Hepatocyte (in vitro differentiated cells): ENCODE measurements around the gene ZC3H13. TPM values are rescaled to one million over a fixed set of nuclear protein-coding genes. Genes with fewer than 3 reads are reported as not detected.

ENCODE experiments used
- DNase-seq: peaks from one replicate; pipeline ENCODE4 v3.0.0-alpha.2; 2016; ENCODE audit warnings: low spot score
- H2AFZ ChIP-seq: fragments of 200-600 bp; sonication (generic); 2 replicates; pipeline ENCODE4 v1.6.0; 2016; ENCODE audit warnings: antibody characterized with exemption, mild to moderate bottlenecking
- H3K27ac ChIP-seq: fragments of 200-600 bp; sonication (generic); 2 replicates; pipeline ENCODE4 v1.5.1; 2016; ENCODE audit warnings: mild to moderate bottlenecking
- H3K27me3 ChIP-seq: fragments of 200-600 bp; sonication (generic); 2 replicates; pipeline ENCODE4 v1.6.1; 2016
- H3K36me3 ChIP-seq: fragments of 200-600 bp; sonication (generic); replicated peaks from 2 replicates; pipeline ENCODE4 v1.5.1; 2016; ENCODE audit warnings: low read depth; ENCODE audit not compliant: insufficient read depth
- H3K4me1 ChIP-seq: fragments of 200-600 bp; sonication (generic); 2 replicates; pipeline ENCODE4 v1.5.1; 2016; ENCODE audit warnings: mild to moderate bottlenecking, moderate library complexity; ENCODE audit not compliant: insufficient read depth
- H3K4me2 ChIP-seq: fragments of 200-600 bp; sonication (generic); 2 replicates; pipeline ENCODE4 v1.6.0; 2016
- H3K4me3 ChIP-seq: fragments of 200-600 bp; sonication (generic); 2 replicates; pipeline ENCODE4 v1.5.1; 2016; ENCODE audit warnings: mild to moderate bottlenecking
- H3K79me2 ChIP-seq: fragments of 200-600 bp; sonication (generic); 2 replicates; pipeline ENCODE4 v1.6.0; 2017; ENCODE audit warnings: mild to moderate bottlenecking
- H3K9me2 ChIP-seq: fragments of 200-600 bp; sonication (generic); replicated peaks from 2 replicates; pipeline ENCODE4 v1.6.0; 2017; ENCODE audit warnings: mild to moderate bottlenecking; ENCODE audit not compliant: insufficient read depth
- H3K9me3 ChIP-seq: fragments of 200-600 bp; sonication (generic); 2 replicates; pipeline ENCODE4 v1.5.1; 2016; ENCODE audit warnings: low read depth, mild to moderate bottlenecking
- H4K20me1 ChIP-seq: fragments of 200-600 bp; sonication (generic); 2 replicates; pipeline ENCODE4 v1.6.0; 2016; ENCODE audit warnings: mild to moderate bottlenecking; ENCODE audit not compliant: insufficient read depth, poor library complexity, severe bottlenecking
- EZH2 ChIP-seq: fragments of 200-600 bp; sonication (generic); IDR thresholded peaks from 2 replicates; pipeline ENCODE4 v1.6.1; 2016; ENCODE audit warnings: antibody characterized with exemption, mild to moderate bottlenecking, borderline replicate concordance
- EZH2phosphoT487 ChIP-seq: fragments of 200-600 bp; sonication (generic); IDR thresholded peaks from one replicate; pipeline ENCODE4 v1.6.1; 2018; ENCODE audit warnings: antibody characterized with exemption, mild to moderate bottlenecking, low read depth, moderate library complexity; ENCODE audit not compliant: unreplicated experiment, severe bottlenecking
- WGBS: methylation state at CpG from one replicate; pipeline ENCODE4 v1.1.6; 2016; ENCODE audit warnings: low lambda C conversion rate; ENCODE audit errors: missing lambda C conversion rate; 5-methylcytosine and 5-hydroxymethylcytosine counted together
- polyA plus RNA-seq: library from polyadenylated mRNA; unstranded; fragments of >200 nt; fragmentation: Nextera tagmentation; extraction: Ambion mirVana; gene quantifications from 2 replicates; pipeline ENCODE4 v1.2.1, GENCODE V29; 2016
- total RNA-seq: library from RNA; depleted of rRNA; stranded (reverse); fragments of >200 nt; gene quantifications from 2 replicates; pipeline ENCODE4 v1.2.3, GENCODE V29; 2014
- TF ChIP-seq, protein P1 (sequence below): fragments of 200-600 bp; sonication (generic); IDR thresholded peaks from 2 replicates; pipeline ENCODE4 v1.5.1; 2016; ENCODE audit warnings: antibody characterized with exemption, mild to moderate bottlenecking; ENCODE audit not compliant: poor library complexity

The ZC3H13 gene
- total and polyA plus RNA-seq, 2 experiments from 2014 or later: 15.2 to 45.2 TPM

DNA sequence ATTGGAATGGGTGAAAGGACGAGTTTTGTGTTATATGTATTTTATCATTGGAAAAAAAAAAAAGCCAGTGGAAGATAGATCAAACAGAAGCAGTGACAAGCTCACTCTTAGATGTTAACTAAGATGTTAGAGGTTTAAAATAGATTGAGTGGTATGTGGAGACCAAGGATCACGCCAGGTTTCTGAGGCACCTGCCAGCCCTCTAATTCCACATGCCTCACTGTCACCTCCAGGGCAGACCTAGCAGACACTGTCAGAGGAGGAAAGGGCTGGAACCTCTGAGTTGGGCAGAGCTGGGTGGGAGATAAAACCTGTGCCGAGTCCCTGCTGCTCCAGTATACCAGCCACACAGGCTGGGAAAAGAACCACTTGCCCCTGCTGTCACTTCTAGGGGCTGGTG lies 143.5 kb downstream of the ZC3H13 start:
- WGBS: 89% methylated on average over 3 of the region's 3 CpGs
- Histone ChIP-seq H3K9me3 (no peaks in the 10 kb centered on the region), H3K9me2 (no peaks in the 10 kb centered on the region), H3K27ac (no peak overlapping the region), H3K36me3 (no peaks in the 10 kb centered on the region), H3K4me2 (no peak overlapping the region), H2AFZ (no peak overlapping the region), H3K4me1 (no peaks in the 10 kb centered on the region), H3K4me3 (no peak overlapping the region), H3K79me2 (no peaks in the 10 kb centered on the region), H3K27me3 (peaks cover 3% of the 10 kb centered on the region), H4K20me1 (no peaks in the 10 kb centered on the region)
- no peak for DNase-seq
- TF ChIP-seq EZH2 (no peak), EZH2phosphoT487 (no peak)
- TF ChIP-seq, protein P1, sequence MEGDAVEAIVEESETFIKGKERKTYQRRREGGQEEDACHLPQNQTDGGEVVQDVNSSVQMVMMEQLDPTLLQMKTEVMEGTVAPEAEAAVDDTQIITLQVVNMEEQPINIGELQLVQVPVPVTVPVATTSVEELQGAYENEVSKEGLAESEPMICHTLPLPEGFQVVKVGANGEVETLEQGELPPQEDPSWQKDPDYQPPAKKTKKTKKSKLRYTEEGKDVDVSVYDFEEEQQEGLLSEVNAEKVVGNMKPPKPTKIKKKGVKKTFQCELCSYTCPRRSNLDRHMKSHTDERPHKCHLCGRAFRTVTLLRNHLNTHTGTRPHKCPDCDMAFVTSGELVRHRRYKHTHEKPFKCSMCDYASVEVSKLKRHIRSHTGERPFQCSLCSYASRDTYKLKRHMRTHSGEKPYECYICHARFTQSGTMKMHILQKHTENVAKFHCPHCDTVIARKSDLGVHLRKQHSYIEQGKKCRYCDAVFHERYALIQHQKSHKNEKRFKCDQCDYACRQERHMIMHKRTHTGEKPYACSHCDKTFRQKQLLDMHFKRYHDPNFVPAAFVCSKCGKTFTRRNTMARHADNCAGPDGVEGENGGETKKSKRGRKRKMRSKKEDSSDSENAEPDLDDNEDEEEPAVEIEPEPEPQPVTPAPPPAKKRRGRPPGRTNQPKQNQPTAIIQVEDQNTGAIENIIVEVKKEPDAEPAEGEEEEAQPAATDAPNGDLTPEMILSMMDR: no peak

DNA sequence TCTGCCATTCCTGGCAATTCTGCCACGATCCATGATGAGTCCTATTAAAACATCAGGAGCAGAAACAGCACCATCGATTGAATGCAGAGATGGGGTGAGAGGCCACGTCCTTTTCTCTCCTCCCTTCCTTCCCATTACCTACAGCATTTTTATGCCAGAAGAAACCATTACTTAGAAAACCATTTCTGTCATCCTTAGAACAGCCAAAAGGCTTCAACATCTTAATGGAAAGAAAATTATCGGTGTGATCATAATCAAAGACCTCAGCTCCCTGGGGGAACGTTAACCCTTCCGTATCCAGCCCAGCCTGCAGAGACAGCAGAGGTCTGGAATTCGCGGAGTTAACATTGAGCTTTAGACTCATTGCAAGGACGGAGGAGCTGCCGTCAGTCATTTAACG lies 145.0 kb downstream of the ZC3H13 start:
- no peaks in the 10 kb centered on the region for H3K36me3 ChIP-seq
- DNase-seq: no peak
- H3K9me2 ChIP-seq: no peaks in the 10 kb centered on the region
- no peak overlapping the region for H3K4me3 ChIP-seq
- no peaks in the 10 kb centered on the region for H3K9me3 ChIP-seq
- H3K4me2 ChIP-seq: no peak overlapping the region
- H3K4me1 ChIP-seq: no peaks in the 10 kb centered on the region
- no peaks in the 10 kb centered on the region for H3K79me2 ChIP-seq
- peaks cover 6% of the 10 kb centered on the region for H3K27me3 ChIP-seq
- TF ChIP-seq EZH2phosphoT487 (no peak), EZH2 (no peak)
- TF ChIP-seq, protein P1: no peak
- H3K27ac ChIP-seq: no peak overlapping the region
- no peaks in the 10 kb centered on the region for H4K20me1 ChIP-seq
- WGBS: 44% methylated on average over 11 of the region's 11 CpGs
- H2AFZ ChIP-seq: no peak overlapping the region

Other genes with a start within 250 kb of the ZC3H13 start
- gene SIAH3, start 201.0 kb downstream of the ZC3H13 start, total RNA-seq: 0.04 and 0.23 TPM in 2 replicates
- gene SIAH3, start 201.0 kb downstream of the ZC3H13 start, polyA plus RNA-seq: not detected in 2 replicates
- gene CPB2, start 52.3 kb upstream of the ZC3H13 start, total RNA-seq: 54.6 and 59.1 TPM in 2 replicates
- 25.6 and 43.3 TPM in 2 replicates for gene CPB2, start 52.3 kb upstream of the ZC3H13 start, polyA plus RNA-seq
- gene LCP1, start 129.4 kb upstream of the ZC3H13 start, total RNA-seq: 30.6 and 31.5 TPM in 2 replicates
- gene LCP1, start 129.4 kb upstream of the ZC3H13 start, polyA plus RNA-seq: 17.7 and 18.9 TPM in 2 replicates
- gene LRRC63, start 159.2 kb upstream of the ZC3H13 start, total RNA-seq: 0.68 TPM in 1 of 2 replicates, not detected in the other
- gene LRRC63, start 159.2 kb upstream of the ZC3H13 start, polyA plus RNA-seq: 0.21 TPM in 1 of 2 replicates, not detected in the other